ENCODE measurements around the gene ATP6V0E1.

Gene ATP6V0E1

DNA sequence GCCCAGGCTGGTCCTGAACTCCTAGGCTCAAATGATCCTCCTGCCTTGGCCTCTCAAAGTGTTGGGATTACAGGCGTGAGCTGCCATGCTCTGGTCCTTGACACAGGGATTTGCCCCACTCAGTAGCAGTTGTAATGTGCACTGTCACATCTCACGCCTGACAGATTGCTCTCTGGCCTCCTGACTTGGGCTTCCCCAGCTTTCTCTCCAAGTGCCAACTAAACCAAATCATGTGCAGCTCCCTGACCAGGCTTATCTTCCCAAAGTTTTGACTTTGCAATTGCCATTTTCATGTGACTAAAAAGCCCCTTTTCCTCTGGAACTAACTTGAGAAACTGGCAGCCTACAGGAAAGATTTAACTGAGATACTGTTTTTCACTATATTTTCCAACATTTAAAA is 13.7 kb upstream of the ATP6V0E1 start:
- Histone ChIP-seq H4K20me1 (ENCODE audit: insufficient read depth) (no peaks in the 10 kb centered on the region), H3K27ac (no peak overlapping the region), H3K4me1 (ENCODE audit: low read depth, poor library complexity, severe bottlenecking) (no peaks in the 10 kb centered on the region), H3K36me3 (ENCODE audit: insufficient read depth) (no peaks in the 10 kb centered on the region), H3K4me3 (IDR thresholded peaks at IDR 0.05; ENCODE audit: insufficient read depth, low read depth, low read length) (no peak overlapping the region), H3K4me2 (no peak overlapping the region), H2AFZ (ENCODE audit: low read depth) (no peak overlapping the region), H3K9ac (no peak overlapping the region), H3K79me2 (ENCODE audit: insufficient read depth, low read depth) (no peaks in the 10 kb centered on the region), H3K27me3 (ENCODE audit: insufficient read depth, low read depth) (no peaks in the 10 kb centered on the region)
- TF ChIP-seq, protein P1, sequence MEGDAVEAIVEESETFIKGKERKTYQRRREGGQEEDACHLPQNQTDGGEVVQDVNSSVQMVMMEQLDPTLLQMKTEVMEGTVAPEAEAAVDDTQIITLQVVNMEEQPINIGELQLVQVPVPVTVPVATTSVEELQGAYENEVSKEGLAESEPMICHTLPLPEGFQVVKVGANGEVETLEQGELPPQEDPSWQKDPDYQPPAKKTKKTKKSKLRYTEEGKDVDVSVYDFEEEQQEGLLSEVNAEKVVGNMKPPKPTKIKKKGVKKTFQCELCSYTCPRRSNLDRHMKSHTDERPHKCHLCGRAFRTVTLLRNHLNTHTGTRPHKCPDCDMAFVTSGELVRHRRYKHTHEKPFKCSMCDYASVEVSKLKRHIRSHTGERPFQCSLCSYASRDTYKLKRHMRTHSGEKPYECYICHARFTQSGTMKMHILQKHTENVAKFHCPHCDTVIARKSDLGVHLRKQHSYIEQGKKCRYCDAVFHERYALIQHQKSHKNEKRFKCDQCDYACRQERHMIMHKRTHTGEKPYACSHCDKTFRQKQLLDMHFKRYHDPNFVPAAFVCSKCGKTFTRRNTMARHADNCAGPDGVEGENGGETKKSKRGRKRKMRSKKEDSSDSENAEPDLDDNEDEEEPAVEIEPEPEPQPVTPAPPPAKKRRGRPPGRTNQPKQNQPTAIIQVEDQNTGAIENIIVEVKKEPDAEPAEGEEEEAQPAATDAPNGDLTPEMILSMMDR (conservative IDR thresholded peaks at IDR 0.05; ENCODE audit: low read depth, low read length) = no peak

DNA sequence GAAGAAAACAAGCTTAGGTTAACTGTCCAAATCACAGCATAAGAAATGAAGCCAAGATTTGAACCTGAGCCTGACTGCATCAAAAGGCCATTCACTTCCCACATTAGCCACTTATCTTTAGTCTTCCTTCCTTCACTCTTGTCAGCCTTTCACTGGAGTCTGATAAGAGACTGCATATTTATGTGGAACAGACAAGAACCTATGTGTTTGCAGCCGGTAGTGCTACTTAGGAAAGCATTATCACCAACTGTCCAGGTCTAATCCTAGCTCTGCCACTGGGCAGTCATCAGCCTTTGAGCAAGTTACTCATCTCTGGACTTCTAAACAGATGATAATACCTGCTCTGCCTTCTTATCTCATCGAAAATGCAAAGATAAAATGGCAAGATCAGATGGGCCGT is 12.1 kb upstream of the ATP6V0E1 start:
- TF ChIP-seq, protein P1 (conservative IDR thresholded peaks at IDR 0.05; ENCODE audit: low read depth, low read length) = no peak

DNA sequence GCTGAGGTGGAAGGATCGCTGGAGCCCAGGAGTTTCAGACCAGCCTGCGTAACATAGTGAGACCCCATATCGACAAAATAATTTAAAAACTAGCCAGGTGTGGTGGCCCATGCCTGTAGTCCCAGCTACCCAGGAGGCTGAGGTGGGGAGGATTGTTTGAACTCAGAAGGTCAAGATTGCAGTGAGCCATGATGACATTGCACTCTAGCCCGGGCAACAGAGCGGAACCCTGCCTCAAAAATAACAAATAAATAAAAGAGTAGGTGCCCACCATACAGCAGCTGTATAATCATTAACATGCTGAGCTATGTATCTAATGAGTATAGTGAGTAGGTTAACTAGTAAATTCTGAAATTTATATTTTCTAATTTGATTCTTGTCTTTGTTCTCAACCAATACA is 11.0 kb upstream of the ATP6V0E1 start:
- Histone ChIP-seq H3K27me3 (ENCODE audit: insufficient read depth, low read depth) (no peaks in the 10 kb centered on the region), H3K4me2 (no peak overlapping the region), H4K20me1 (ENCODE audit: insufficient read depth) (no peaks in the 10 kb centered on the region), H2AFZ (ENCODE audit: low read depth) (no peak overlapping the region), H3K4me1 (ENCODE audit: low read depth, poor library complexity, severe bottlenecking) (no peaks in the 10 kb centered on the region), H3K4me3 (IDR thresholded peaks at IDR 0.05; ENCODE audit: insufficient read depth, low read depth, low read length) (no peak overlapping the region), H3K36me3 (ENCODE audit: insufficient read depth) (no peaks in the 10 kb centered on the region), H3K9ac (no peak overlapping the region), H3K27ac (no peak overlapping the region), H3K79me2 (ENCODE audit: insufficient read depth, low read depth) (no peaks in the 10 kb centered on the region)
- TF ChIP-seq, protein P1 (conservative IDR thresholded peaks at IDR 0.05; ENCODE audit: low read depth, low read length) = no peak

More for the DNA sequence above, 12.1 kb upstream of the ATP6V0E1 start:
- no peaks in the 10 kb centered on the region for H3K79me2 ChIP-seq (ENCODE audit: insufficient read depth, low read depth)
- H3K9ac ChIP-seq = no peak overlapping the region
- H3K27ac ChIP-seq = no peak overlapping the region
- H3K4me2 ChIP-seq = no peak overlapping the region
- no peak overlapping the region for H3K4me3 ChIP-seq (IDR thresholded peaks at IDR 0.05; ENCODE audit: insufficient read depth, low read depth, low read length)
- no peaks in the 10 kb centered on the region for H4K20me1 ChIP-seq (ENCODE audit: insufficient read depth)
- H2AFZ ChIP-seq (ENCODE audit: low read depth) = no peak overlapping the region
- no peaks in the 10 kb centered on the region for H3K27me3 ChIP-seq (ENCODE audit: insufficient read depth, low read depth)
- H3K4me1 ChIP-seq (ENCODE audit: low read depth, poor library complexity, severe bottlenecking) = no peaks in the 10 kb centered on the region
- H3K36me3 ChIP-seq (ENCODE audit: insufficient read depth) = no peaks in the 10 kb centered on the region

DNA sequence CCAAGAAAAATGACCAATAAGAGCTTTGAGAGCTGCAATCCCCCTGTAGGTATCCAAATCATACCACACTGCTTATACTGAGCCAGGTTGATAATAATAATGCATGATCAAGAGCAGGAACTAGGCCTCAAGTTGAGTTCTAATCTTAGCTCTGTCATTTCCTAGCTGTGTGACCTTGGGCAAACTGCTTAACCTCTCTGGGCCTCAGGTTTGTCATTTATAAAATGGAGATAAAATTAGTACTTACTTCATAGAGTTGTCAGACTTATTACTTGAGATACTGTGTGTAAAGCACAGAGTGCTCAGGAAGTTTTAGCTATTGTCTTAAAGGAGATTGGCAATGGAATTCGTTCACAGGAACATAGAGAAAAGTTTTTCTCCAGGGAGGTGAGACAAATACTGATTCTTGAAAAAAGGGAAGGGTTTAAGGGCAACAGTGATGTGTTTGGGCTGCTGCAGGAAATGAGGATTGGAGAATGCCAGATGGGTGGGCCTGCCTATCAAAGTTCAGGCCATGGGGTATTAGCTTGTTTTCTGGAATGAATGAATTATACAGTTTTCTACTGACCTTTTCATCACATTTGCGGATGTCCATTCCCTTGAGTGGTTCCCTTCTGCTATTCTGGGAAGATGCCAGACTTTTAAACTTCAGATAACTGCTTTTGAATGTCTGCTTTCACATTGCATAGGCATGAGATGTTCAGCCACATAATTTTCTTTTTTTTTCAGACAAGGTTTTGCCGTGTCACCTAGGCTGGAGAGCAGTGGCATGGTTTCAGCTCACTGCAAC is 10.2 kb upstream of the ATP6V0E1 start:
- H3K27ac ChIP-seq = no peak overlapping the region
- H3K79me2 ChIP-seq (ENCODE audit: insufficient read depth, low read depth) = no peaks in the 10 kb centered on the region
- H3K9ac ChIP-seq = no peak overlapping the region

More for the DNA sequence above, 10.2 kb upstream of the ATP6V0E1 start:
- TF ChIP-seq, protein P1 (conservative IDR thresholded peaks at IDR 0.05; ENCODE audit: low read depth, low read length) = no peak
- H3K4me2 ChIP-seq = no peak overlapping the region
- H2AFZ ChIP-seq (ENCODE audit: low read depth) = no peak overlapping the region
- no peaks in the 10 kb centered on the region for H3K4me1 ChIP-seq (ENCODE audit: low read depth, poor library complexity, severe bottlenecking)
- no peaks in the 10 kb centered on the region for H3K27me3 ChIP-seq (ENCODE audit: insufficient read depth, low read depth)
- H4K20me1 ChIP-seq (ENCODE audit: insufficient read depth) = no peaks in the 10 kb centered on the region
- H3K4me3 ChIP-seq (IDR thresholded peaks at IDR 0.05; ENCODE audit: insufficient read depth, low read depth, low read length) = no peak overlapping the region
- no peaks in the 10 kb centered on the region for H3K36me3 ChIP-seq (ENCODE audit: insufficient read depth)

All from KMS-11 (cell line).